ENCODE data around the gene SLC22A23.
A peak's percentile ranks its signal among the peaks of the same experiment; 100 is the strongest.

SLC22A23 gene

GRCh38 chr6:3235486-3235885, 221.4 kb downstream of the SLC22A23 start:
- no peak for DNase-seq

- DNase-seq, result no peak
Measured at GRCh38 chr6:3233904-3234303, 222.9 kb downstream of the SLC22A23 start.

GRCh38 chr6:3233321-3233720, 223.5 kb downstream of the SLC22A23 start:
- no peak for DNase-seq

GRCh38 chr6:3232017-3232945, 224.6 kb downstream of the SLC22A23 start:
- DNase-seq, result no peak

- DNase-seq, result no peak
Measured at GRCh38 chr6:3231247-3232016, 225.4 kb downstream of the SLC22A23 start.

- DNase-seq, result no peak
Measured at GRCh38 chr6:3230900-3231246, 226.0 kb downstream of the SLC22A23 start.

GRCh38 chr6:3230256-3230882, 226.5 kb downstream of the SLC22A23 start:
- no peak for DNase-seq

- DNase-seq, result no peak
Measured at GRCh38 chr6:3229566-3230178, 227.2 kb downstream of the SLC22A23 start.

- DNase-seq, result peak; percentile 29
Measured at GRCh38 chr6:3228771-3229565, 227.9 kb downstream of the SLC22A23 start.

GRCh38 chr6:3228046-3228671, 228.7 kb downstream of the SLC22A23 start:
- no peak for DNase-seq

GRCh38 chr6:3227363-3228045, 229.3 kb downstream of the SLC22A23 start, which contains the start of gene TUBB2B:
Gene TUBB2B (minus strand): TSS chr6:3227653. CDS start chr6:3227543, 110 bp downstream.
- DNase-seq, result no peak

- DNase-seq, result no peak
Measured at GRCh38 chr6:3226481-3227362, 230.1 kb downstream of the SLC22A23 start.

- no peak for DNase-seq
Measured at GRCh38 chr6:3226042-3226441, 230.8 kb downstream of the SLC22A23 start.

- DNase-seq, result no peak
Measured at GRCh38 chr6:3222506-3223038, 234.3 kb downstream of the SLC22A23 start.

- DNase-seq, result no peak
Measured at GRCh38 chr6:3221578-3221977, 235.3 kb downstream of the SLC22A23 start.

GRCh38 chr6:3220366-3220765, 236.5 kb downstream of the SLC22A23 start:
- DNase-seq, result no peak
